ENCODE results near the gene ATF4.

The ATF4 gene

DNA sequence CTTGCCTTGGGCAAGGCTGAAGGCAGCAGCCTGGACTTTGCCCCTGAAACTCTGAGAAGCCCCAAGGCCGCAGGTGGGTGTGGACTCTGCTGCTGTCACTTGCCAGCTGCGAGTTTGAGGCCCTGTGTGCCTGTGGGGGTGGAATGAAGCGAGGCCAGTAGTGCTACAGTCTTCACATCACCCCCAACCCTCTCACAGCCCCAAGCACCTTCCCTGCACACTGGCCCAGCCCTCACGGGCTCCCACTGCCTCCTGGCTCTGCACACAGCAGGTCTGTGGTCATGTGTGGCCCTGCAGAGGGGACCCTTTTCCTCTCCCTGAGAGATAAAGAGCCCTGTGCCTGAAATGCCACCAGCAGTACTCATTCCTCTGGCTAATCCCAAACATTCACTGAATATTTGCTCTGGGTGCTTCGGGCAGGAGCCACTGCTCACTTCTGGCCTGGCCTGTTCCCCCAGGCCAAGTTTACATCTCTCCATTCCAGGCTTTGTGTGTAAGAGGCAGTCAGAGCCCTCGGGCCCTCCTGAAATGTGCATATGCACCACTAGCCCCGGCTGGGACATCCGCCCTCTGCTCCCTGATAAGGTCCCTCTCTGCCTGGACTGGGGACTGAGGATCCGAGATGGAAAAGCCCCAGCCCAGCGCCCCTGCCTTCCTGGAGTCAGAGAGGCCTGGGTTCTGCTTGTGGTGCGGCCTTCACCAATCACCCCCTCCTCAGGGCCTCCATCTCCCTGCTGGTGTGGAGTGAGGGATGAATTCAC, 45.8 kb upstream of the ATF4 start:
- POLR2A ChIA-PET: interaction anchor here (1.5 to 2.0 kb wide), 2 partner anchors 28 to 45 kb away, joined by 4 to 6 read pairs; partner anchors contain the start of genes ATF4 and MIEF1
- no peak for TF ChIP-seq ELF4 (IDR thresholded peaks at IDR 0.05)
- TF ChIP-seq FOXK2 (IDR thresholded peaks at IDR 0.05): no peak
- TF ChIP-seq BHLHE40 (IDR thresholded peaks at IDR 0.05; ENCODE audit: borderline replicate concordance): no peak
- TF ChIP-seq FOXM1 (IDR thresholded peaks at IDR 0.05; ENCODE audit: borderline replicate concordance): no peak
- TF ChIP-seq FOXA1 (IDR thresholded peaks at IDR 0.05): no peak
- TF ChIP-seq CTBP1 (IDR thresholded peaks at IDR 0.05; ENCODE audit: borderline replicate concordance): no peak
- no peak for TF ChIP-seq LEF1 (IDR thresholded peaks at IDR 0.05; ENCODE audit: borderline replicate concordance)
- no peak for TF ChIP-seq ZNF384 (IDR thresholded peaks at IDR 0.05)
- TF ChIP-seq HDGF (IDR thresholded peaks at IDR 0.05; ENCODE audit: borderline replicate concordance): no peak
- no peak for TF ChIP-seq SUZ12 (IDR thresholded peaks at IDR 0.05)
- DNase-seq (ENCODE audit: extremely low spot score): no peak
- CTCF ChIA-PET: no interaction called here

DNA sequence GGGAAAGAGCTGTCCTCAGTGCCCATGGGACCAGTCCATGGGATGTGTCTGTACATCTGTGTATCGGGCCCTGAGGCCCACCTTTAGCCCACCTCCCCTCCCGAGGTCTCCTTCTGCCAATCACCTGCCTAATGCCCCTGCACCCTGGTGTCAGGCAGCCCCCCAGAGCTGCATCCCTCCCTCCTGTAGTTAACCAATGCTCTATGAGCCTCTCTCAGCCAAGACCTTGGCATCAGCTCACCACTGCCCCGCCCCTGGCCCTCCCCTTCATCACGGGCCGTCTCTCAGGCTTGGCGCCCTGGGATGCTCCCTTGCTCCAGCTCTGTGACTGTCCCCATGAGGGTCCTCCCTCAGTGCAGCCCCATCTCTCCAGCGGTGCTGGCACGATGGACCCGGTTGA, 45.0 kb upstream of the ATF4 start:
- TF ChIP-seq, protein P1, sequence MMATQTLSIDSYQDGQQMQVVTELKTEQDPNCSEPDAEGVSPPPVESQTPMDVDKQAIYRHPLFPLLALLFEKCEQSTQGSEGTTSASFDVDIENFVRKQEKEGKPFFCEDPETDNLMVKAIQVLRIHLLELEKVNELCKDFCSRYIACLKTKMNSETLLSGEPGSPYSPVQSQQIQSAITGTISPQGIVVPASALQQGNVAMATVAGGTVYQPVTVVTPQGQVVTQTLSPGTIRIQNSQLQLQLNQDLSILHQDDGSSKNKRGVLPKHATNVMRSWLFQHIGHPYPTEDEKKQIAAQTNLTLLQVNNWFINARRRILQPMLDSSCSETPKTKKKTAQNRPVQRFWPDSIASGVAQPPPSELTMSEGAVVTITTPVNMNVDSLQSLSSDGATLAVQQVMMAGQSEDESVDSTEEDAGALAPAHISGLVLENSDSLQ (IDR thresholded peaks at IDR 0.05): no peak
- TF ChIP-seq FOXA1 (IDR thresholded peaks at IDR 0.05): no peak
- TF ChIP-seq FOXK2 (IDR thresholded peaks at IDR 0.05): no peak
- TF ChIP-seq SUZ12 (IDR thresholded peaks at IDR 0.05): no peak
- no peak for TF ChIP-seq CTBP1 (IDR thresholded peaks at IDR 0.05; ENCODE audit: borderline replicate concordance)
- no peak for TF ChIP-seq BHLHE40 (IDR thresholded peaks at IDR 0.05; ENCODE audit: borderline replicate concordance)
- TF ChIP-seq TARDBP (IDR thresholded peaks at IDR 0.05): no peak
- TF ChIP-seq SP1 (IDR thresholded peaks at IDR 0.05): no peak
- TF ChIP-seq ELF4 (IDR thresholded peaks at IDR 0.05): no peak
- TF ChIP-seq FOXM1 (IDR thresholded peaks at IDR 0.05; ENCODE audit: borderline replicate concordance): no peak
- no peak for DNase-seq (ENCODE audit: extremely low spot score)
- ChIA-PET POLR2A (interaction anchor here (1.1 to 2.0 kb wide), 4 partner anchors 27 to 156 kb away, joined by 4 to 6 read pairs (median 4); partner anchors contain the start of genes ATF4, MIEF1 and RPL3), CTCF (interaction anchor here (0.9 kb wide), 1 partner anchor 9 kb away, joined by 4 read pairs; no protein-coding TSS in a partner anchor)

DNA sequence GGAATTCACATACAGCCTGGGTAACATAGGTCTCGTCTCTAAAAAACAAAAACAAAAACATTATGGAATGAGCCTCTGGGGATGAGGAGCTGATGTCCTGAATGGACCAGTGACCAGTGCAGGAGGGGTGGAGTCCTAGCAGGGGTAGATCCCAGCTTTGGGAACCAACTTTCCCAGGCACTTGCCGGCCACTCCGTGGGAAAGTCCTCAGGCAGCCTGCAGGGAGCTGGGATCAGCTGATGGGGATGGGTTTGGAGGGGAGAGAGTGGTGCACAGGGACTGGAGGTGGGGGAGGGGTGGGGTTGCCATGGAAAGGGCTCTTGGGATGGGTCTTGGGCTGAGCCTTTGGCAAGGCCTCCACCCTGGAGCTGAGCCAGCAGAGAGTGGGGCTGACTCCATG, 44.5 kb upstream of the ATF4 start:
- TF ChIP-seq FOXK2 (IDR thresholded peaks at IDR 0.05) (no peak), L3MBTL2 (conservative IDR thresholded peaks at IDR 0.05) (no peak), TARDBP (IDR thresholded peaks at IDR 0.05) (no peak)
- no peak for DNase-seq (ENCODE audit: extremely low spot score)
- ChIA-PET CTCF (interaction anchor here (0.8 to 0.9 kb wide), 2 partner anchors 8 kb away, joined by 3 to 4 read pairs; no protein-coding TSS in a partner anchor), POLR2A (interaction anchor here (1.1 to 2.0 kb wide), 4 partner anchors 26 to 156 kb away, joined by 4 to 6 read pairs (median 4); partner anchors contain the start of genes ATF4, MIEF1 and RPL3)

DNA sequence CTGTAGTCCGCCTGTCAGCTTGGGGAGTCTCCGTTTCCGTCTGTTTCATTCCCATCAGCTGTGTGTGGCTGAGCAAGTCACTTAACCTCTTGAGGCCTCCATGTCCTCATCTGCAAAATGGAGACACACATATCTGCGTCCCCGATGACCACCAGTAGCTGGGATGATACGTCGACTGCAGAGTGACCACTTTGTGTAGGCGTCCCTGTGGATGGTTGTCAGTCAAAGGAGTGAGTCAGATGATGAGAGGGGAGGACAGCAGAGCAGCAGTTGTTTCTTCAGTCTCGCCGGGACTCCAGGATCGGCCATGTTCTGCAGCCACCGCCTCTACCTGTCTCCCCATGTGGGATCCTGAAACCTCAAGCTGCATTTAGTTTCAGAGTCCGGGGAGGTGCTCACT, 43.7 kb upstream of the ATF4 start:
- ChIA-PET CTCF (interaction anchor here (0.6 to 1.0 kb wide), 3 partner anchors 9 to 59 kb away, joined by 3 read pairs; no protein-coding TSS in a partner anchor), POLR2A (interaction anchor here (0.9 to 2.0 kb wide), 2 partner anchors 13 to 43 kb away, joined by 3 to 6 read pairs (median 4); partner anchors contain the start of gene ATF4)
- TF ChIP-seq SUZ12 (IDR thresholded peaks at IDR 0.05) (no peak), FOXA1 (IDR thresholded peaks at IDR 0.05) (no peak), FOXK2 (IDR thresholded peaks at IDR 0.05) (no peak), ZNF384 (IDR thresholded peaks at IDR 0.05) (no peak), LEF1 (IDR thresholded peaks at IDR 0.05; ENCODE audit: borderline replicate concordance) (no peak), FOXM1 (IDR thresholded peaks at IDR 0.05; ENCODE audit: borderline replicate concordance) (no peak), L3MBTL2 (conservative IDR thresholded peaks at IDR 0.05) (no peak), TARDBP (IDR thresholded peaks at IDR 0.05) (no peak), ELF4 (IDR thresholded peaks at IDR 0.05) (no peak), BHLHE40 (IDR thresholded peaks at IDR 0.05; ENCODE audit: borderline replicate concordance) (no peak), HDGF (IDR thresholded peaks at IDR 0.05; ENCODE audit: borderline replicate concordance) (no peak), CTBP1 (IDR thresholded peaks at IDR 0.05; ENCODE audit: borderline replicate concordance) (no peak)
- TF ChIP-seq, protein P1 (IDR thresholded peaks at IDR 0.05): no peak
- no peak for DNase-seq (ENCODE audit: extremely low spot score)

DNA sequence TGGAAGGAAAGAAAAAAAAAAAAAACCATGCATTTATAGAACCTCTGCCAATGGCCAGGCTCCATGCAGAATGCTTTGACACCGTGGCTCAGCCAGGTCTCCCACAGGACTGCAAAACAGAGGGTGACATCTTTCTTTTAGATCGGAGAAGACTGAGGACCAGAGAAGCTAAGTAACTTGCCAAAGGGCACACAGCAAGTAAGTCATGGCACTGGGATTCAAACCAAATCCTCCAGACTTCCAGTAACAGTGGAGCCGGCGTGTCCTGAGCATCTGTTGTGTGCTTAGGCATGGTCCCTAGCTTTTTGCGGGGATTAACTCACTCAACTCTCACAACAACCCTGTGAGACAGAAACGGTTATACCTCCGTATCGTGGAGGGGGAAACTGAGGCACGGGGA, 42.8 kb upstream of the ATF4 start:
- TF ChIP-seq CTBP1 (IDR thresholded peaks at IDR 0.05; ENCODE audit: borderline replicate concordance) (no peak), TARDBP (IDR thresholded peaks at IDR 0.05) (no peak), FOXM1 (IDR thresholded peaks at IDR 0.05; ENCODE audit: borderline replicate concordance) (no peak), SP1 (IDR thresholded peaks at IDR 0.05) (no peak), L3MBTL2 (conservative IDR thresholded peaks at IDR 0.05) (no peak), NFRKB (IDR thresholded peaks at IDR 0.05) (no peak)
- DNase-seq (ENCODE audit: extremely low spot score): no peak
- ChIA-PET CTCF (no interaction called here), POLR2A (interaction anchor here (0.9 to 1.1 kb wide), 2 partner anchors 12 to 42 kb away, joined by 3 to 4 read pairs; partner anchors contain the start of gene ATF4)

DNA sequence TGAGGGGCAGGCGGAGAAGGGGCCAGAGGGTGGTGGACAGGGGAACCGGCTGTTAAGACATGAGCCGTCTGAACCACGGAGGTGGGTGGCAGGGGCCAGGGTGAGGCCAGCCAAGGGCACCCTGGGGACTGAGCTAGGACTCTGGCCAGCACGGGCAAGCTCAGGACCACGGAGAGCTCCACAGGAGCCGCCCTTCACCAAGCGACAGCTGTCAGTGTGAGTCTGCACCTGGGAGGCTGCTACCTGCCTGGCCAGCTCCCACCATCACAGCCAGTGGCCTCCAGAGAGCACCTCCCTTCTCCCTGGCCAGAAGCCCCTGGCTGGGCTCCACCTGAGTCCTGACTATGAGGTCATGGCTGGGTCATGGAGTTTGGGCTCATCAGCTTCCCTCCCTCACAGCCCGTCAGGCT, 41.9 kb upstream of the ATF4 start:
- POLR2A ChIA-PET: interaction anchor here (1.0 to 1.5 kb wide), 4 partner anchors 11 to 159 kb away, joined by 3 to 6 read pairs (median 4); partner anchors contain the start of genes ATF4 and RPL3
- CTCF ChIA-PET: no interaction called here
- DNase-seq (ENCODE audit: extremely low spot score): no peak
- TF ChIP-seq BHLHE40 (IDR thresholded peaks at IDR 0.05; ENCODE audit: borderline replicate concordance) (no peak), L3MBTL2 (conservative IDR thresholded peaks at IDR 0.05) (no peak), ZNF384 (IDR thresholded peaks at IDR 0.05) (no peak)

DNA sequence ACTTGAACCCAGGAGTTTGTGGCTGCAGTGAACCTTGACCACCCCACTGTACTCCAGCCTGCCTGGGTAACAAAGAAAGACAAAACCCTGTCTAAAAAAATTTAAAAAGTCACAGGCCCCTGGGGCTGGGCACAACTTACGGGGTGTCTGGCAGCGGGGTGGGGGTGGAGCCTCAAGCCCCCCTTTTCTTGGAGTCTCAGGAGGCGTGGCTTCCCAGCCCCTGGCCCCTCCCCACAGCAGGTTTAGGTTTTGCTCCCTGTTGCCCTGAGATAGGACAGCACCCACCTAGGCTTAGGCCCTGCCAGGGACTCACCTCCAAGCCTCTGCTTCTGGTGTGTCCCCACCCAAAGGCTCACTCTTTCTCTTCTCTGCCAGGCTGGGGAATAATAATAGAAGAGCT, 41.1 kb upstream of the ATF4 start:
- ChIA-PET POLR2A (interaction anchor here (1.0 to 1.5 kb wide), 3 partner anchors 11 to 160 kb away, joined by 3 to 6 read pairs (median 4); partner anchors contain the start of genes ATF4 and RPL3), CTCF (no interaction called here)
- no peak for DNase-seq (ENCODE audit: extremely low spot score)
- TF ChIP-seq NFRKB (IDR thresholded peaks at IDR 0.05) (no peak), TARDBP (IDR thresholded peaks at IDR 0.05) (no peak), L3MBTL2 (conservative IDR thresholded peaks at IDR 0.05) (no peak), CTBP1 (IDR thresholded peaks at IDR 0.05; ENCODE audit: borderline replicate concordance) (no peak), SP1 (IDR thresholded peaks at IDR 0.05) (no peak), BHLHE40 (IDR thresholded peaks at IDR 0.05; ENCODE audit: borderline replicate concordance) (no peak), LEF1 (IDR thresholded peaks at IDR 0.05; ENCODE audit: borderline replicate concordance) (no peak), ZNF384 (IDR thresholded peaks at IDR 0.05) (no peak), FOXM1 (IDR thresholded peaks at IDR 0.05; ENCODE audit: borderline replicate concordance) (no peak), FOXK2 (IDR thresholded peaks at IDR 0.05) (no peak), ELF4 (IDR thresholded peaks at IDR 0.05) (no peak), HDGF (IDR thresholded peaks at IDR 0.05; ENCODE audit: borderline replicate concordance) (no peak), ARNT (IDR thresholded peaks at IDR 0.05) (no peak), FOXA1 (IDR thresholded peaks at IDR 0.05) (no peak), SUZ12 (IDR thresholded peaks at IDR 0.05) (no peak)
- TF ChIP-seq, protein P1 (IDR thresholded peaks at IDR 0.05): no peak
